ENCODE data around the gene USP13.
"Not testable (repeated sequence)": the region's sequence is repeated elsewhere in the genome, so short reads cannot be mapped to it uniquely, and the experiment has no call there.

USP13 gene

GRCh38 chr3:179682426-179683080 is 29.7 kb downstream of the USP13 start:
- TF ChIP-seq CTCF (IDR thresholded peaks at IDR 0.05; ENCODE audit: low read depth, low read length) = no peak
- no peak overlapping the region for H3K4me3 ChIP-seq (ENCODE audit: low read depth, low read length)

GRCh38 chr3:179683286-179683685 is 30.4 kb downstream of the USP13 start:
- H3K4me3 ChIP-seq (ENCODE audit: low read depth, low read length) = not testable (repeated sequence)

GRCh38 chr3:179687967-179688535 is 35.2 kb downstream of the USP13 start:
- H3K4me3 ChIP-seq (ENCODE audit: low read depth, low read length) = no peak overlapping the region
- TF ChIP-seq CTCF (IDR thresholded peaks at IDR 0.05; ENCODE audit: low read depth, low read length) = no peak

GRCh38 chr3:179688850-179689249 is 36.0 kb downstream of the USP13 start:
- H3K4me3 ChIP-seq (ENCODE audit: low read depth, low read length) = no peak overlapping the region

GRCh38 chr3:179694731-179695130 is 41.9 kb downstream of the USP13 start:
- H3K4me3 ChIP-seq (ENCODE audit: low read depth, low read length) = no peak overlapping the region
- no peak for TF ChIP-seq CTCF (IDR thresholded peaks at IDR 0.05; ENCODE audit: low read depth, low read length)

More at GRCh38 chr3:179688850-179689249, 36.0 kb downstream of the USP13 start:
- TF ChIP-seq CTCF (IDR thresholded peaks at IDR 0.05; ENCODE audit: low read depth, low read length) = no peak

GRCh38 chr3:179695672-179696313 is 43.0 kb downstream of the USP13 start:
- no peak for TF ChIP-seq CTCF (IDR thresholded peaks at IDR 0.05; ENCODE audit: low read depth, low read length)

GRCh38 chr3:179697736-179698332 is 45.0 kb downstream of the USP13 start:
- H3K4me3 ChIP-seq (ENCODE audit: low read depth, low read length) = no peak overlapping the region
- no peak for TF ChIP-seq CTCF (IDR thresholded peaks at IDR 0.05; ENCODE audit: low read depth, low read length)

More at GRCh38 chr3:179695672-179696313, 43.0 kb downstream of the USP13 start:
- no peak overlapping the region for H3K4me3 ChIP-seq (ENCODE audit: low read depth, low read length)
